ENCODE data around the gene CNR2.
"Not testable (repeated sequence)": the region's sequence is repeated elsewhere in the genome, so short reads cannot be mapped to it uniquely, and the experiment has no call there.

Gene CNR2

DNA sequence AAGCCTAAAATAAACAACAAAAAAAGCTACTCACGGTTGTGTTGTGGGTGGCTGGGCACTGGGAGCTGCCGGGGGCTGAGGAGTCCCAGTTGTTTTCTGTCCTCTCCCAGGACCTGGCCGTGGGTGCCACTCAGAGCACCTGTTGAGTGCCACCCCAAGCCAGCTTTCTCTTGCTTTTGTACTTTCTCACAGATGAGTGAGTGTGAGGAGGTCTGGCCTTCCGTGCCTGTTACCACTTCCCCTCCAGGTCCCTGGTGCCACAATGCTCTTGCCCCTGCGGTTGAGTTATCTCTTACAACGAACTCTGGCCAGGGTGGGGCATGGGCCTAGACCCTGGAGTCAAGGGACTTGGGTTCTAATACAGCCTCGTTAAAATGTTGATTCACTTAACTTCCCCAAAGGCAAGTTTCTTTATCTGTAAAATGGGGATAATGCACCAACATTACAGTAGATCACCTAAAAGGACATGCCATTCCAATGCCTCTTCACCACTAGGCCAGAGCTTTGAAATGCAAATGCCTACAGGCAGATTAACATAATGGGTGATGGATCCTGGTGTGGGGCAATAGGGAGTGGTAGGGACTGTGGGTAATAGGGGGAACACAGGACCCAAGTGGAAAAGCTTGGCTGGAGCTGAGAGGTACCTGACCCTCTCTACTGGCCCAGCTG, at the start of gene CNR2:
Gene CNR2 (minus strand): TSS at position 151 of the 669 bp plus-strand sequence. CDS start 37,745 bp downstream, outside the sequence.
- DNase-seq, result no peak

DNA sequence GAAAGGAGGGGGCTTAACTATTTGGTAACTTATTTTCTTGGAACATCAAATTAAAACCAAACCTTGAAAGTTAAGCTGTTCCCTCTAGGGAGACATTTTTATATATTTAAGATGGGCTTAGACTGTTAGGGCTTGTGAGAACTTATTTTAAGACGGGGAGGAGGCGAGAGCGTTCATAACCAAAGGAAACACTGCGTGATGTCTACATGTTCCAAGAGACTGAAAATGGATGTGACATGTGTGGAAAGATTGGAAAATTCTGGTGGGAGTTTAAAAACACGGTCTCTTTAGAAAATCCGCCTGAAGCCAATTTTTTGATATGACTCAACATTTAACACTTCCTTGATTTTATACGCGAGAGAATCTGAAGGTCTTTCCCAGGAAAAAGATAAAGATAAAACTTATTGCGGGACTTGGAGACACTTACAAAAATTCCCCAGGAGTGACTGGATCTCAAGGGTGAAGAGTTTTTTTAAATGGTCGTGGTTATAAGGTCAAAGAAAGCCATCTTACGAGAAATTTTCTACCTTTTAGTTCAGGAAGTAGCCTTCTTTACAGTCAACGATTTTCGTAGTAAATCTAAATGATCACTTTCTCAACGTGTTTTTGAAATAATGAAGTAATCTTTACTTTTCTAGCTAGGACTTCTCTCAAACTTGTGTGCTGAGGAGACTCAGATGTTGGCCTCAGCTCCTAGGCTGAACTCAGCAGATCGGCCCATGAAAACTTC, 47.3 kb upstream of the CNR2 start:
- DNase-seq, result no peak

DNA sequence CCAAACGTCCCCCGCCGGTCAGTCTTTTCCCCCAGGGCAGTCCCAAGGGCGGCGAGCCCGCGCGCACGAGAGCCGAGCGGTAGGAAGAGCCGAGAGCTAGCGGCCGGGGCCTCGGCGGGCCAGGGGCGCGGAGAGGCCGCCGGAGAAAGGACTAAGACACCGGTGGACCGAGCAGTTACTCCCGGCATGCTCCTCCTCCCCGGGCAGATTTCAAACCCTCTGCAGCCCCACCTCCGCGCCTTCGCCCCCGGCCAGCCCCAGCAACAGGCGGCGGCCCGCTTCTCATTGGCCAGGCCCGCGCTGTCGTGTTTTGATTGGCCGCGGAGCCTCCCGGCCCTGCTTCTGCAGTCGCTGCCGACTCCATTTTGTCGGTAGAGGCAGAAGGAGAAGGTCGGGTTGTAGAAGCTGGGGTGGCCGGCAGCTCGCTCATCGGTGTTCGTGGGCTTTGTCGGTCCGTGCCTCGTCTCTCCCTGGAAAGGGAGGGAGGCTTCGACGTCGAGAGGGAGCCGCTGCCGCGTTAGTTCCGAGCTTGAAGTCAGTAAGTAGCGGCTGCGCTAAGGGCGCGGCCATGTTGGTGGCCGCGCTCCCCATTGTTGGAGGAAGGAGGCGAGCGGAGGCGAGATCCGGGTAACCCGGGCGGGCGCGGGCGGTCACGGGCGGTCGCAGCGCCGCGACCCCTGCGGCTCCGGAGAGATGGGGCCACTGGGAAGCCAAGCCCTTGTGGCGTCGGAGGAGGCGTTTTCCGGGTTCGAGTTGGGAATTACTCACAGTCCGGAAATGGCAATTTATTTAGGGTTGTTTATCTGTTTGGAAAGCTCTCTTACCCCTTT, 46.5 kb upstream of the CNR2 start, which contains the start of gene PNRC2:
Gene PNRC2 (plus strand): TSS at position 368 of the 830 bp plus-strand sequence. CDS start 1,630 bp downstream, outside the sequence.
- DNase-seq, result peak; percentile 94

DNA sequence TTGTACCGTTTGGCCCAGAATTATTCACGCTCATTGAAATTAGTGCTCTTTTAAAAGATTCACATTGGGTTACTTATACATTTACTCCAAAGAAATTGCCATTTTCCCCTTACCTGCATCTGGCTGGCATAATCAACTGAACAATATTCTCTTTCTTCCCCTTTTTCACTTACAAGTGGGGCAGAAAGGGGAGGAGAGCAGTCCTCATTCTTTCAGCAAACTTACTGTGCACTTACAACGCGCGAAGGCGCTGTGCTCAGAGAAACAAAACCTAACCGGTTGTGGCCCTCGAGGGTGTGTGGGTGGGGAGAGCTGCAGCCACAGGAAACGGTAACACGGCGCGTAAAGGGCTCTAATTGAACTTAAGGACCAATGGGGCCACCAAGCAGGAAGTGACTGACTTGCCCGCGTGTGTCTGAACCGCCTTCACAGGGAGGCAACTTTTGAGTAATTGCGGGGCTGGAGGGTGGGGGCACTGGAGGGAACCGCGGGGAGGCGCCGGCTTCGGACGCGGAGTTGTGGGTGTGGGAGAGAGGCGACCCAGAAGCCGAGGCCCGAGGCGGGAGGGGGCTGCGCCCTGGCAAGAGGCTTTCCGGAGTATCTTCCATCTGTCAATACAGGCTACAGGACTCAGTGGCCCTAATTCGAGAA, 45.8 kb upstream of the CNR2 start:
- peak; percentile 95 for DNase-seq

DNA sequence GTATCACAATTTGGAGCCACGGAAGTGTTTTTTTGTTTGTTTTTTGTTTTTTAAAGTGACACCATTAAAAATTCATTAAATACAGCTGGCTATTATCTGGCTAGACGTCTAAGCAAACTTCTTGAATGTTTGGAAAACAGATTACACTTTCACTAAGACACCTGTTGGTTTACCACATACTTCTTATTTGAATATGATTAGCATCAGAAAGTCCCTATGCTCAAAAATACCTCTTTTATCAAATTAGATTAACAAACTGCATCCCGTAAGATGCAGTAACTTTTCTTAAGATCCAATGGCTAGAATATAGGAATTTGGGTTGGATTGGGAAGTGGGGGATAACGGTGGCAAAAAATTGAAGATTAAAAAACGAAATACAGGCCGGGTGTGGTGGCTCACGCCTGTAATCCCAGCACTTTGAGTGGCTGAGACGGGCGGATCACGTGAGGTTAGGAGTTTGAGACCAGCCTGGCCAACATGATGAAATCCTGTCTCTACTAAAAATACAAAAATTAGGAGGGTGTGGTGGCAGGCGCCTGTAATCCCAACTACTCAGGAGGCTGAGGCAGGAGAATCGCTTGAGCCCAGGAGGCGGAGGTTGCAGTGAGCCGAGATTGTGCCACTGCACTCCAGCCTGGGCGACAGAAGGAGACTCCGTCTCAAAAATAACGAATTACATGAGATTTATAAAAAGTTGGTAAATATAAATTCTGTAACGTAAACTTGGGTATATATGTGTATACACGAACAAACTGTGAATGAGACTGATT, 45.1 kb upstream of the CNR2 start:
- not testable (repeated sequence) for DNase-seq

DNA sequence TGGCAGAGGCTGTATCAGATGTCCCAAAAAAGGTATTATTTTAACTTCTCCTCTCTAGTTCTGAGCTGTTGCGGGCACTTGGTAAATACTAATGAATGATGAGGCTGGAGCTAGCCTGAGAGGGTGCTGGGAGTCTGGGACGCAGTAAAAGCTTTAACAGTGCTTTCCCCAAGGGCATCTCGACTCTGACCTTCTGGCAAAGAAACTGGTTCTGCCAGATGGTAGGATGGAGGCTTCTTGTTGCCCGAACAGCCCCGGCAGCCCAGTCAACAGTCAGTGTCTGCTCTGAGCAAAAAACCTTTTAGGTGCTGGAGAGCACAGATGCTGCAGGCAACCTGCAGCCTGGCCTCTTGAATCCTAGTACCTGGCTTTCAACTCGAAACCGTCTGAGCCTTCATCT, 43.9 kb upstream of the CNR2 start:
- DNase-seq, result no peak

DNA sequence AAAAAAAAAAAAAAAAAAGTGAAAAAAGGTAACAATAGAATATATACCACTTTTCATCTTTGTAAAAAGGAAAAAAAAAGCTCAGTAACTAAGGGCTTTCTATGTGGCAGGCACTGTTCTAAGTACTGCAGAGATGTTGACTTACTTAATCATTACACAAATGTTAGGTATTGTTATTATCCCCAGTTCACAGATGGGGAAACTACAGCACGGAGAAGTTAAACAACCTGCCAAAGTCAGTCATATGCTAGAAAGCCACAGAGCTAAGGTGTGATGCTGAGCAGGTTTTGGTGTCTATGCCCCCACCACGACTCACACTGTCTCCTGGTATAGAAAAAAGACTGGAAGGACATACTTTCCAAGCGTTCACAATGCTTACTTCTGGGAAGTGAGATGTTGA, 39.9 kb upstream of the CNR2 start:
- DNase-seq, result no peak

DNA sequence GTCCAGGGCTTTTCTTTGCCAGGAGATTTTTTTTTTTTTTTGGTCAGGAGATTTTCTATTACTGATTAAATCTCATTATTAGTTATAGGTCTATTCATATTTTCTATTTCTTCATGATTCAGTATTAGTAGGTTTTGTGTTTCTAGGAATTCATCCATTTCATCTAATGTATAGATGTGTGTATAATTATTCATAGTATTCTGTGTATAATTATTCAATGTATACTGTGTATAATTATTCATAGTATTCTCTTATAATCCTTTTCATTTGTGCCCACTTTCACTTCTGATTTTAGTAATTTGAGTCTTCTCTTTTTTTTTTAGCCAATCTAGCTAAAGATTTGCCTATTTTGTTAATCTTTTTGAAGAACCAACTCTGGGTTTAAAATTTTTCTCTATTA, 34.2 kb upstream of the CNR2 start:
- DNase-seq, result no peak

DNA sequence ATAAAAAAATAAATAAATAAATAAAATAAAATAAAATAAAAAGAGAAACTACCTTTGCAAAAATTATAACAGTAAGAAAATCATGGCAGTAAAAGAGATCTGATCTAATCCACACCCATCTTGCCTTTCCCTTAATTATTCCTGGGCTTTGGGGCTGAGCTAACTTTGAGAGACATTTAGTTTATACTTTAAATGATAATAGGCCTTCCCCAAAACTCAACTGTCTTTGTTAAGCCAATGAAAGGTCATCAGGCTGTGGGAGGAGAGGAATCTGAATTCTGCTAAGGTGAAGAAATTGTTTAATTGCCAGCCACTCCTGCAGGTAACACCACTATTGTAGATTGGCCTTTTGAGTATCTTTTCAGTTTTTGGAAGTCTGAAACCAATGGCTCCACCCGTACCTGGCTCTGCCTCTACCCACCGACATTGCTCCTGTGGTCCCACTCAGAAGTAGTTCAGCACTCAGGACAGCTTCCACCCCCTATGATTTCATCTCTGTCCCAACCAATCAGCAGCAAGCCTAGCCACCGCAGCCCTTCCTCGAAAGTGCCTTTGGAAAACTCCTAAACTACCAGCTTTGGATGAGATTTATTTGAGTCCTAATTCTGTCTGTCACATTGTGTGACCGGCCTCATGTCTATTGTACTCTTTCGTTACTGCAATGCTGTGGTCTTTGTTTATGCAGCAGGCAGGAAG, 23.5 kb upstream of the CNR2 start:
- no peak for DNase-seq

DNA sequence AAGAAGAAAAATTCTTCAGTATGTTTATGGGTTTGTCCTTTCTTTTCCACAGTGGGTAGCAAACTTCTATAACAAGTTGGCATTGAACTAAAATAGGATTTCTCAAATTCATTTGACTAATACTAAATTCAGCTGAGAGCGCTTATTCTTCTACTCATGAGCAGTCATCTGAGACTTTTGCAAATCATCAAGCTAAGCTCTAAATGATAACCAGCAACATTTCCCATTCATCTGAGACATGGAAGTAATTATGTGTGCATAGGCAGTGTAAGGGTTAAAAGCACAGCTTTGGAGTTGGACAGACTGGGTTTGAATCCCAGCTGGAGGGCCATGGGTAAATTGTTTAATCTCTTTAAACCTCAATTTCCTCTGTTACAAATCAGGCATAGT, 18.3 kb upstream of the CNR2 start:
- no peak for DNase-seq

DNA sequence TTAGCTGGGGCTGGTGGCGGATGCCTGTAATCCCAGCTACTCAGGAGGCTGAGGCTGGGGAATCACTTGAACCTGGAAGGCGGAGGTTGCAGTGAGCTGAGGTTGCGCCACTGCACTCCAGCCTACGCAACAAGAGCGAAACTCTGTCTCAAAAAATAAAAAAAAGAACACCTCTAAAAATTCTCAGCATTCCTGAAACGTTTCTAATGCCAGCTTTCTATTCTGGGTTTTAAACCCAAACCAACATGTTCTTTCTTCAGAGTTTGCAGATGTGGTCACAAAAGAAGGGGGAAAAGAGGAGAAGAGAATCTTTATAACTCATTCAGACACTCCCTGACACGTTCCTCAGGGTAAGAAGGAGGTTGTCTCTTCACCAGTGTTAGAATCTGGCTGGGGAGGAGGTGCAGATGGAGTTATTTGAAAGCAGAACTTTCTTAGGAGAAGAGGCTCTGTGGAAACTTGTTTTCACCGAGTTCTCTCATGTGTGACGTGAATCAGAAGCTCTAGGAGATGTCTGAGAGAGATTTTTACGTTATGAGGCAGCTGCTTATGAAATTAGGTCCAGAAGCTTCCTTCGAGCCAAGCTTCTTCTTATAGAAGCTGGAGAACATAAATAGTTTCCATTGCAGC, 17.8 kb upstream of the CNR2 start:
- no peak for DNase-seq

DNA sequence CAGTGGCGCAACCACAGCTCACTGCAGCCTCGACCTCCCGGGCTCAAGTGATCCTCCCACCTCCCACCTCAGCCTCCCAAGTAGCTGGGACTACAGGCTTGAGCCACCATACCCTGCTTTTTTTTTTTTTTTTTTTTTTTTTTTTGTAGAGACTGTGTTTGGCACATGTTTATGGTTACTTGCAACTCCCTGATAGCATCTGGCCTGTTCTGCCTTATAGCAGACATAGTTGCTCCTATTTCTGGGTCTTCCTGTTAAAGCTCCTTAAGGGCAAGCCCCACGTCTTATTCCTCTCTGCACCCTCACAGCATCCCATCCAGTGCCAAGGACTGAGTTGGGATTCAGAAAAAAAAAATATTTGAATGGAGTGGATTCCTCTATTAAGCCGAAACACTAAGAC, 17.1 kb upstream of the CNR2 start:
- no peak for DNase-seq

DNA sequence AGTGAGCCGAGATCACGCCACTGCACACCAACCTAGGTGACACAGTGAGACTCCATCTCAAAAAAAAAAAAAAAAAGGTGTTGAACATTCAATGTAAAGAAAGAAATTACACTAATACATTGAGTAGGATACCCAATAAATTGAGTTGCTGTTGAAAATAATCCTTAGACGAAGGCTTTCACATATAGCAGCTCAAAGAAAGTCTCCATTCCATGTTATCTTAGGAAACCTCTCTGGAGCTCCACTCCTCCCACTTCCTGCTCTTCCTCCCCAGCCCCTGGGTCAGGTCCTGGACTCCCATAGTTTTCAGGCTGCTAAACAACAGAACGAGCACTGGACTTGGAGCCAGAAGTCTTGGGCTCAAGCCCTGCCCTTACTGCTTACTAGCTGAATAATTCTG, 15.6 kb upstream of the CNR2 start:
- no peak for DNase-seq

DNA sequence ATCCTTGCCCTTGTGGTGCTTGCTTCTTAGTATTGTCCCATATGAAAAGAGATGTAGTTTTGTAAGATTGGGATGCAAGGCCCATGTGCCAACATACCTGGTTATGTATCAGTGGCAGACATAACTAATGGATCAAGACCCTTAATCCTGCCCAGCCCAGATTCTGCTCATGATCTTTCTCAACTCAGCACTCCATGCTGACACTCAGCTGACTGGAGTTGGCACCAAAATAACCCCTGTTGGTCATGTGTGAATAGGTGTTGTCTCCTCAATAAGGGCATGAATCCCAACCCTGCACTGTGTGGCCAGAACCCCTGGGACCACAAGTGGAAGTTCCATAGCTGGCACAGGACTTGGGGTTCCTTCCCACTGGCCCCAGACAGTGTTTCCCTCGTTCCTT, 13.9 kb upstream of the CNR2 start:
- no peak for DNase-seq

DNA sequence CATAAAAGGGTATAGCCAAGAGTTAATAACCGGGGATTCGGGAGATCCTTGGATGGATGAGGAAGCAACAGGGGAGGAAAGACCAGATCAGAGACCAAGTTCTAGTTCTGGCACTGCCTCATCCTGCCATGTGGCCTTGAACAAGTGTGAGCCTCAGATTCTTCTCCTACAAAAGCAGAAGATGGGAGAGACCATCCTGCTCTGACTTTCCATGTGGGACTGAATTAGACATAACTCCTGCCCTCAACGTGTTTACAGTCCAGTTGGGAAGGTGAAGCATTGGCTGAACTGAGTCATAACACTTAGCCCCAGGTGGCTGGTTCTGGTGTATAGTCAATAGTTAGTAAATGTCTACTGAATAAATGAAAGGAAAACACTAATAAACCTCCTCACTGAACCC, 12.1 kb upstream of the CNR2 start:
- DNase-seq, result no peak

DNA sequence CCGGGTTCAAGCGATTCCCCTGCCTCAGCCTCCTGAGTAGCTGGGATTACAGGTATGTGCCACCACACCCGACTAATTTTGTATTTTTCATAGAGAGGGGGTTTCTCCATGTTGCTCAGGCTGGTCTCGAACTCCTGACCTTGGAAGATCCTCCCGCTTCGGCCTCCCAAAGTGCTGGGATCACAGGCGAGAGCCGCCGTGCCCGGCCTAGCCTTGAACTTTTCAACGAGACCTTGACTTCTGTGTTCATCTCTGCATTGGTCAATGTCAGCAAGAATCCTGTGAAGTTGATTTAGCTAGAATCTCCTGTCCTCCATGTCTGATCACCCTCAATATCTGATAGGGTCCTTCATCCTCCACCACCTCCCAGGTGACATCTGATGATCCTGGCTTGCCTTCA, 11.4 kb upstream of the CNR2 start:
- DNase-seq, result no peak

DNA sequence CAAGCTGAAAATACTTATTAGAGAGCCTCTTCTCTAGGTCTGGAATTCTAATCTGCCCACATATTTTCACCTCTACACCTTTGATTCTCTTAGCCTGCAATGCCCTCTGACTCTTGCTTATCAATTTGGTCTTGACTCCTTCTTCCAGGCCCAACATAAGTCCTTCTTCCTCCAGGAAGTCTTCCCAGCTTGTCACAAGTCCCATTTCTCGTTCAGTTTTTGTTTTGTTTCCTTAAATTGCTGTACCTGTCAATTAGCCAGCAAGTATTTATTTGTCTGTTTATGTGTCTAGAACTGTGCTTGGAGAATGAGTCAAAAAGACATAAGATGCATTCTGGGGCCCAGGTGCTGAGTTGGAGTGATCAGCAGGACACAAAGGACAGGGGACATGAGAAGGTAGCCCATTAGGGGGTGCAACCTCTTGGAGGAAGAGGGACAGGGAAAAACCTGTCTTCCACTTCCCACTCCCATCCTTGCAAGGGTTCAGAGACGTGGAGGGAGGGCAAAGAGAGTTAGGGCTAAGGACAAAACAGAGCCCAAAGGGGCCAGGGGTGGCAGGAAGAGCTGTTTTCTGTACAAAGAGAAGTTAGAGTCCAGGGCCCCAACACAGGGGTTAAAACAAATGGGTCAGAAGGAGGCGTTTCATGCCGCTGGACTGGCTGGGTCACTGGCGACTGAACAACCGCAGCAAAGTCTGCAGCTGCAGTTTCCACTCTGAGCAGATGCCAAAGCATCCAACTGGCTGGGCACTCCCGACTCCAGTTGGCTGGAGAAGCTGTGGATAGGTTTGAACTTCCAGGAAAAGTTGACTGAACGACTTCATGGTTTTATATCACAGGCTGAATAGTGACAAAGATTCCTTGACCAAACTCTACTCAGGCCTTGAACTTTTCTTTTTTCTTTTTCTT, 10.7 kb upstream of the CNR2 start:
- DNase-seq, result no peak

DNA sequence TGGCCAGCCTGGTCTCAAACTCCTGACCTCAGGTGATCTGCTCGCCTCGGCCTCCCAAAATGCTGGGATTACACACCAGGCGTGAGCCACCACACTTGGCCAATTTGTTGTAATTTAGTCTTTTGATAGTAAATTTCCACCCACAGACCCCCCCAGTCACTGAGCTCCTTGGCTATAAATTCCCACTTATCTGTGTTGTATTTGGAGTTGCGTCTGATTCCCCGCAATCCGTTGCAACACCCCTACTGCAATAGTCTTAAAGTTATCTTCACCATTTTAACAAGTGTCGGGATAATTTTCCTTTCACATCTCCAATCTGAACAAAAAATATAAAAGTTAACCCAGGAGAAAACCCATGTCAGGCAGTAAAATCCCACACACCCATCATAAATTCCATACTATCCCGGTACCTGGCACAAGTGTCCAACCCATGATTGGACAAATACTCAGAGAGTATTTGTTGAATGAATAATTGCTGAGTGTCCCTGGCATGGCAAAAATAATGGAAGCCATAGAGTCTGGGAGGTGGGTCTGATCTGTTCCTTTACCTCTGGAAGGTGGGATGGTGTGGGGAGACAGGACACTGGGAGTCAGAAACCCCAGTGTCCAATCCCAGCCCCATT, 9.3 kb upstream of the CNR2 start:
- no peak for DNase-seq

All from COR-L47 (cell line).